Measurements from ENCODE around the gene CTCFL.
"Not testable (repeated sequence)": the region's sequence is repeated elsewhere in the genome, so short reads cannot be mapped to it uniquely, and the experiment has no call there.

Gene CTCFL

DNA sequence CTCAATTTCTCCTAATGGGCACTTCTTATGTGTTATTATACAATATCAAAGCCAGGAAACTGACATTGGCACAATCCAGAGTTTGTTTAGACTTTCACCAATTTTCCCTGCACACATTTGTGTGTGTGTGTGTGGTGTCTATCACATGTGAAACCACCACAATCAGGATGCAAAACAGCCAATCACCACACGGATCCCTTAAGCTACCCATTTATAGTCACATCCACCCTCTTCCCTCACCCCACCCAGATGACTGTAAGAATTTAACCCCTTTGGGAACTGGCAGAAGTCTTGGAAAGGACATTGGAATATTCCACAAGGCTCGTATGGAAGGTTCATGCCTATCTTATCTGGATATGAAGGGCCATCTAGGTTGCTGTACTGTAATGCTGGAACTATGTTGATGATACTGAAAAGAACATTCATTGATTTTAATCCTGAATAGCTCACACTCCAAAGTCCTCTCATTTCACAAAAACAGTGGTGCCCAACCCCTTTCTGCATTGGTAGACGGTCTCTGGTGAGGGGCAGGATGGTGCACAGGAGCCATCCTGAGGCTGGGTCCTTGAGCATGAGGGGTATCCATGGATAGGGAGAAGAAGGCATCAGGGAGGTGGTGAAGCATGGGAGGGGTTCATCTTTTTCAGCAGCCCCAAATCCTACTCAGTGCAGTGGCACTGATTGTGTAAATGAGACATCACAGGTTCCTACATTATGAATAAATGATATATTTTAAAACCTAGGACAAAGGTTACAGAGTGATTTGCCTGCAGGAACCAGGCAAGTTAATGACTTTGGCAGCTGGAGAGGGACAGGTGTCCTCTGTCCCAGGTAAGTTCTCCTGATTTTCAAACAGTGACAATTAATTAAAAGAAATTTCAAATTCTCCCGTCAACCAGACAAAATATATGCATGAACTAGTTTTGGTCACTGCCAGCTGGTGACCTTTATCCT, 12.1 kb upstream of the CTCFL start:
- DNase-seq (ENCODE audit: low spot score) = no peak

DNA sequence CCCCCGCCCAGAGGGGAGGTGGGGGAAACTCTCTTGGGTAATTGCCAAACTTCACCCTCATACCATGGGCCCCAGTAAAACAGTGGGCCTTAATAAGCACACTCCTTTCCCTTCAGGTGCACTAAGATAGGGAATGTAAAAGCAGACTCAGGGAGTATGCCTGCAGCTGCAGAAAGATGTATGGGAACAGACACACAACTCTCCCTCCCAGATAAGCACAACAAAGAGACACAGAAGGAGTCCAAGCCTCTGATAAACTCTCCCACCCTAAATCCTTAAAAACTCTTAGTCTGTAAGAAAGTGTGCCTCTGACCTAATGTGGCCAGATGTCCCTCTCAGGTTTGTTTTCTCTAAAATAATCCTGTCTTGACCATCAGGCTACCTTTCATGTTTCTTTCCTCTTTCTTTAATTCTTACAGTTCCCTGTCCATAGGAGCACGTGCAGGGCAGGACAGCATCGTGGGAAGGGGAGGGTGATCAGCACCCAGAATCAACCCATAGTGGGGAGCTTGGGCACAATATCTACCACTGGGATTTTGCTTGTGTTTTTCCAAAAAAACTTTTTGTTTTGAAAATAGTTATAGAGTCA, 11.3 kb upstream of the CTCFL start:
- DNase-seq (ENCODE audit: low spot score) = no peak

DNA sequence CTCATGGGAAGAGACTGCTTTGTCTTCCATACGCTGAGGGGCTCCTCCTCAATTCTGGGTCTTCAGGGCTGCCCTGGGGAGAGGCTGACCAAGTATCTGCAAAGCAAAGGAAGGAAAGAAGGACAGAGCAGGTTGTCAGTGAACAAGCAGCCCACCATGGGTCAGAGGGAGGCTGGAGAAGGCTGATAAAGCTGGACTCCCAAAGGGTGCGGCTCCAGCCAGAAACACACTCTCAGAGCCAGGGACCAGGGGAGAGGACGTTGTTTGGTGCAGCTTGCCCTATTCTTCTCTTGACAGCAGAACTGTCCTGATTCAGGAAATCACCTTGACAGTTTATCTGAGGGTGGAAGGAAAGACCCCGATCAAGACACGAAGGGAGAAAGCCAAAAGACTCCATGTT, 10.4 kb upstream of the CTCFL start:
- DNase-seq (ENCODE audit: low spot score) = no peak

DNA sequence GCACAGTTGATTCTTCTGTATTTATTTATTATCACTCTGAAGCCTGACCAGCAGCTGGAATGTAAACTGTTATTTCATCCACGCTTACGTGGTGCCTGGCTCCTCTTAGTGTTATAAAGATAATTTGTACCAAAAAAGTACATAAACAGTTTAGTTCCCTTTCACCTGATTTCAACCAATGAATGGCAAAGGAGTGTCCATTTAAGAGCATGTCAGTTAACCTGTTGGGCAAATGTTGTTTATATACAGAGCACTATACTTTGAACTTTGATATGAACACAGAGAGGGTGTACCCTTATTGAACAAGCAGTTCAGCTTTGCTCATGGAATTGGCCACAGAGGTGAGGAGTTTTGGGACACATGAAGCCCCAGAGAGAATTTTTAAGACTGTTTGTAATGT, 7.2 kb upstream of the CTCFL start:
- no peak for DNase-seq (ENCODE audit: low spot score)

- DNase-seq (ENCODE audit: low spot score) = no peak
Measured at GRCh38 chr20:57530327-57530981, 5.5 kb upstream of the CTCFL start.

DNA sequence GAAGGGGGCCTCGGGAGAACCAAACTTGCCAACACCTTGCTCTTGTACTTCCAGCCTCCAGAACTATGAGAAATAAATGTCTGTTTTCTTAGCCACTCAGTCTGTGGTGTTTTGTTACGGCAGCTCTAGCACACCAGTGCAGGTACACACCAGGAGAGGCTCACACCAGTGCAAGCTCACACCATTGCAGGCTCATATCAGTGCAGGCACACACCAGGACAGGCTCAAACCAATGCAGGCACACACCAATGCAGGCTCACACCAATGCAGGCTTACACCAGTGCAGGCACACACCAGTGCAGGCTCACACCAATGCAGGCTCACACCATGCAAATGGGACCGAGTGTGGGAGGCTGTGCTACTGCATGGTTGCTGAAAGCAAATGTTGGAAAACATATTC, 4.9 kb upstream of the CTCFL start:
- no peak for DNase-seq (ENCODE audit: low spot score)

GRCh38 chr20:57529160-57529585, 4.2 kb upstream of the CTCFL start:
- no peak for DNase-seq (ENCODE audit: low spot score)

GRCh38 chr20:57528148-57528547, 3.2 kb upstream of the CTCFL start:
- DNase-seq (ENCODE audit: low spot score) = no peak

DNA sequence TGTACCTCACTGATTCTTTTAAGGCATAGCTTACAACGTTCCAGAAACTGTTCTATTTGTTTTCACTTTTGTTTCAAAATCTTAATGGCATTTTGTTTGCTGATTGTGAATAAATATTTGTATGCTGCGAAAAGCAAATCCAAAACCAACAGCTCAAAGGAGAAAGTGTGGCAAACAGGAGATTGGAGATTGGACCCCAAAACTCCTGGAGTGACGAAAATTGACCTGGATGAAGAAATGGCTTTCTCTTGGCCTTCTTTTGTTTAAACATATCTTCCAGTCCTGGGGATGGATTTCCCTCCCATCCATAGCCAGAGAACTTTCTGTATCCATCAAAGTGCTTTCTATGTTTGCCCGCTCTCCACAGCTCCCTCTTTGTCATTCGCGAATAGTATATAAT, 2.8 kb upstream of the CTCFL start:
- DNase-seq (ENCODE audit: low spot score) = no peak

- no peak for DNase-seq (ENCODE audit: low spot score)
Measured at GRCh38 chr20:57526885-57527460, 2.0 kb upstream of the CTCFL start.

DNA sequence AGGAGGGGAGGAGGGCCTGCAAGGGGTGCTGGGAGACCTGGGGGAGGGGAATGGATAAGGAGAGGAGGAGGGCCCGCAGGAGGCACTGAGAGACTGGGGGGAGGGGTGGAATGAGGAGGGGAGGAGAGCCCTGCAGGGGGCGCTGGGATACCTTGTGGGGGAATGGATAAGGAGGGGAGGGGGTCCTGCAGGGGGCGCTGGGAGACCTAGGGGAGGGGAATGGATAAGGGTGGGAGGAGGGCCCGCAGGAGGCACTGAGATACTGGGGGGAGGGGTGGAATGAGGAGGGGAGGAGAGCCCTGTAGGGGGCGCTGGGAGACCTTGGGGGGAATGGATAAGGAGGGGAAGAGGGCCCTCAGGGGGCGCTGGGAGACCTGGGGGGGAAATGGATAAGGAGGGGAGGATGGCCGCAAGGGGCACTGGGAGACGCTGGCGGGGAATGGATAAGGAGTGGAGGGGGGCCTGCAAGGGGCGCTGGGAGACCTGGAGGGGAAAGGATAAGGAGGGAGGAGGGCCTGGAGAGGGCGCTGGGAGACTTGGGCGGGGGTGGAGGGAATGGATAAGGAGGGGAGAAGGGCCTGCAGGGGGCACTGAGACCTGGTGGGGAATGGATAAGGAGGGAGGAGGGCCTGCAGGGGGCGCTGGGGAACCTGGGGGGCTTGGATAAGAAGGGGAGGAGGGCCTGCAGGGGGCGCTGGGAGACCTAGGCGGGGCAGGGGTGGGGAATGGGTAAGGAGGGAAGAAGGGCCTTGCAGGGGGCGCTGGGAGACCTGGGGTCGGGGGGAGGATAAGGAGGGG, 1.3 kb upstream of the CTCFL start:
- DNase-seq (ENCODE audit: low spot score) = peak; percentile 45

DNA sequence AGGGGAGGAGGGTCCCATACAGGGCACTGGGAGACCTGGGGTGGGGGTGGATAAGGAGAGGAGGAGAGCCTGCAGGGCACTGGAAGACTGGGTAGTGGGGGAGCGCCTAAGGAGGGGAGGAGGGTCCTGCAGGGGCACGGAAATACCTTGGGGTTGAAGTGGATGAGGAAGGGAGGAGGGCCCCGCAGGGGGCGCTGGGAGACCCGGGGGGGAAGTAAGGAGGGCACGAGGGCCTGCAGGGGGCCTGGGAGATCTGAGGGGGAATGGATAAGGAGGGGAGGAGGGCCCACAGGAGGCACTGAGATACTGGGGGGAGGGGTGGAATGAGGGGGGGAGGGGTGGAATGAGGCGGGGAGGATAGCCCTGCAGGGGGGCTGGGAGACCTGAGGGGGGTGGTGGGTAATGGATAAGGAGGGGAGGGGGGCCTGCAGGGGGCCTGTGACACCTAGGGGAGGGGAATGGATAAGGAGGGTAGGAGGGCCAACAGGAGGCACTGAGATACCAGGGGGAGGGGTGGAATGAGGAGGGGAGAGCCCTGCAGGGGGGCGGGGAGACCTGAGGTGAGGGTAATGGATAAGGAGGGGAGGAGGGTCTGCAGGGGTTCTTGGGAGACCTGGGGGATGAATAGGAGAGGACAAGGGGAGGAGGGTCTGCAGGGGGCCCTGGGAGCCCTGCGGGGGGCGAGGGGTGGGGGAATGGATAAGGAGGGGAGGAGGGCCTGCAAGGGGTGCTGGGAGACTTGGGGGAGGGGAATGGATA, 567 bp upstream of the CTCFL start:
- DNase-seq (ENCODE audit: low spot score) = no peak

GRCh38 chr20:57523782-57524181, 1.2 kb downstream of the CTCFL start:
- DNase-seq (ENCODE audit: low spot score) = no peak

DNA sequence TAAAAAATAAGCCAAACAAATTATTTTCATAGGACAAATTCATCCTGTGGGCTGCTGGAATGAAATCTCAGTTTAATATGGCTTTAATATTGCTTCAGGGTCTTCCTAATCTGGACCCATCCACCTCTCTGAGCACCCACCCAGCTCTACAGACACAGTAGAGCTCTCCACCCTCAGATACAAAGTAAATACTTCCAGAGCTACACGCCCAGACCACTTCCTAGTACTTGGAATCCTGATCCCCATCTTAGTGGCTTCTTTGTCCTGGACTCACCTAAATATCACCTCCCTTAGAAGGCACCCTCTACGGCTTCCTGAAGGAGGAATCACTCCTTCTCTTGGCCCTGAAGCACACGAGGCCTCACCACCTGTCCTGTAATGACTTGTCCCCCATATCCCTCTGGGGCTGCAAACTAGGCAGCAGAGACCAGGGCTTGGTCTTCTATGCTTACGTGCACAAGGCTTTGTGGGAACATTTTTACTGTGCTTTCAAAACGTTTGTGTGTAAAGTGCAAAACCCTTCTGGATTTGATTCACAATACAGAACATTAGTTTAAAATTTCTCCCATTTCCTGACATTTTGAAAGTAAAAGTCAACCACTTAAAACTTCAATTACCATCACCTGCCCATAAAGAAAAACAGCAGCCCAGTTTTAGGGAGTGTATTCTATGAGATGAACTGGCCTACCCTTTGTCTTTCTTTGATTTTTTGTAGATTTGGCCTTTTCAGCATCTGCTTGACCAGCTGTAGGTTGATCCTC, 2.4 kb downstream of the CTCFL start:
- no peak for DNase-seq (ENCODE audit: low spot score)

DNA sequence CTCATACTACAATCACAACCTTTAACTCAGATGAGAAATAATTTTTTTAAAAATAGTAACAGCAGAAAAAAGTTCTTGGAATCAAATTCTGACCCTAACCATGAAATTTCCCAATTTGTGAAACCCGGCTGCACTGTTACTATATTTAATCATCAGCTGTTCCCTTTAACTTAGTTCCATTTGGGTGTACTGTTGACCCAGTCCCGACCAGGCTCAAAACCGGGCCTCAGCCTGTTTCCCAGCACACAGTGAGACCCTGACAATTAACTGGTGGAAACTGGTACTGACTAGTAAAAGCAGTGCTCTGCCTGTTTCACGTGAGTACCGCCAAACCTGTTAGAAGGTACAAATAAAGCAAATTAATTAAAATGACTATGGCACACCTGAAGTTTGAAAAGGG, 7.0 kb downstream of the CTCFL start:
- DNase-seq (ENCODE audit: low spot score) = no peak

DNA sequence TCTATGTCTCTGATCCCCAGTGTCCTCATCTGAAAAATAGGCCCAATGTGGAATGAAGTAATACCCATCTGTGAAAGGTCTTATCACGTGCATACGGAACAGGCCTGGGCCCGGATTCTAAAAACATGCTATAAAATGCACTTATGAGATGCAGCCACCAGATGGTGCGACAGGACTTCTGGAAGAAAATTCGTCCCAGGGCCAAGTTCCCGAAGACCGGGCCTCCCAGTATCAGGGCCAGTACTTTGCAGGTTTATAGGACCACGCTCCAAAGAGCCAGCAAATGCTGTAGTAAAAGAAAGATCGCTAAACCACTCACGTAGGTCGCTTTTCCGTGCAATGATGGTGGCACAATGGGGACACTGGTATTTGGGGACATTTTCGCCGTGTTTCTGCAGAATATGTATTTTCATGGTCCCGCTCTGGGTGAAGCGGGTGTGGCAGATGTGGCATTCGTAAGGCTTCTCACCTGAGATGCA, 10.6 kb downstream of the CTCFL start:
- peak; percentile 75 for DNase-seq (ENCODE audit: low spot score)

DNA sequence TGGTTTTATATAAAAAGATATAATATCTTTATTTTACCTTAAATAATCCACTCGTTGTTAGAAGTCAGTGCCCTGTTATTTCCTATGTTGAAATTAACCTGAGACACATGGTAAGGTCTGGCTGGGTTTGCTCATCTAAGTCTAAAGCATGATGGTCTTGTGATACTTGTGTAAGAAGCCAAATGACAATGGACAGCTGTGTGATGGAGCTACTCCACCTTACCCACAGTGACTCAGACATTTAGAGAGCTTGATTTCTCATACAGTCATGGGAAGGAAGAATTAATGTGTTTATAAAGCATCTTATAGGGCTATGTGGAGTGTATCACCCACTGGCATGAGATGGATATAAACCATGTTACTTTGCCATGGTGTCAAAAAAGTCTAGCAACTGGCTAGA, 11.7 kb downstream of the CTCFL start:
- DNase-seq (ENCODE audit: low spot score) = no peak

DNA sequence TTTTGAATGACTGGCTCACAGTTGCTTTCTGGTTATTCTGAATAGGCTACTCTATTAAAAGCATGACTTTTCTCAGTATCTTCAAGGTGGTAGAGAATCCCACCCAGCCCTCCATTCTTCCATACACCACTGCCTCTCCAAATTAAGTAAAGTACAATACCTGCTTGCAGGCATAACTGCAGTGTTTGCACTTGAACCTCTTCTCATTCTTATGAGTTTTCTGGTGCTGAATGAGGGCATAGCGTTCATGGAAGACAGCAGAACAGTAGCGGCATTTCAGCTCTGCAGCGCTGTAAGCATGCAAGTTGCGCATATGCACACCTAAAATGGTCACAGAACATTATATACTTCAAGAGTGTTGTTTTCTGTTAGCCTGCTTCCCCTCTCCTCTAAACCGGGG, 12.5 kb downstream of the CTCFL start:
- DNase-seq (ENCODE audit: low spot score) = no peak

DNA sequence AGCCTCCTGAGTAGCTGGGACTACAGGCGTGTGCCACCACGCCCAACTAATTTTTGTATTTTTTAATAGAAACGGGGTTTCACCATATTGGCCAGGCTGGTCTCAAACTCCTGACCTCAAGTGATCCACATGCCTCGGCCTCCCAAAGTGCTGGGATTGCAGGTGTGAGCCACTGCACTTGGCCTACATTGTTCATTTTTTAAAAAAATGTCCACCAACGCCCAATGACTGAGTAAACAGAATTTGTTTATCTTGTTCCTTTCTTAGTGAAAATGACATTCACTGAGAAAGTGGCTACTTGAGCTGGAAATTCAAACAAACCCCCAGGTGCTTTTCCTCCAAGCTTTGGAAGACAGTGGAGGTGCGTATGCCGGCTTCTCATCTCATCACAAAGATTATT, 13.2 kb downstream of the CTCFL start:
- not testable (repeated sequence) for DNase-seq (ENCODE audit: low spot score)

DNA sequence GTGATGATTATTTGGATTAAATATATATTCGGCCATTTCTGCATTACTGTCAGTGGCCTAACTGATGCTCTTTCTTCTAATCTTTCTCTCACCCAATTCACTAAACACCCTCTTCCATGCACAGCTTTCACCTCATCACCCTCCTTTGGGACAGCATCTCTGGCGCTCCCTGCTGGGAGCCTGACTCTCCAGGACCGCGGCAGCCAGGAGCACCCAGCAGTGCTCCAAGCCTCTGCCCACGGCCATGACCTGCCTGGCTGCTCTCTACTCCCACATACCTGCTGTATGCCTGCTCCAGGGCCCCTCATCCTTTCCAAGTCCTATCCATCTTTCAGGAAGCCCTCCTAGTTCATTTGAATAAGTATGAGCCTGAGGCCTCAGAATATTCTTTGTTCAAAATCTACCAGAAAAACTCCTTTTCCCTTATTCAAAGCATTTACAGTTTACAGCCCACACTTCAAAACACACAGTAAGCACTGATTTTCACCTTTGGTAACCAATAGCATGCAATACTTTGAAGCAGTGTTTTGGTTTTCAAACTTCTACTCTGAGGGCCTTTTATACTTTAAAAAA, 15.2 kb downstream of the CTCFL start:
- DNase-seq (ENCODE audit: low spot score) = peak; percentile 70
